AG04449 (cell line): Measurements from ENCODE around the gene TMEM139.
A peak's percentile ranks its signal among the peaks of the same experiment; 100 is the strongest.

Source experiments
- CTCF ChIA-PET: fragments of 350-600 bp; formaldehyde crosslinking; extraction: SDS; loops from one replicate; lab custom pipeline; 2021; ENCODE audit warnings: antibody characterized with exemption; lab: Yijun Ruan, JAX
- POLR2A ChIA-PET: fragments of 400-600, 350-600 bp; formaldehyde crosslinking; extraction: SDS; loops from one replicate; lab custom pipeline; 2020; ENCODE audit warnings: antibody characterized with exemption, inconsistent platforms; lab: Yijun Ruan, JAX
- DNase-seq: peaks from one replicate; pipeline ENCODE4 v3.0.0-alpha.2; 2010; ENCODE audit warnings: low read depth, low spot score
- H3K4me3 ChIP-seq: 2 replicates; pipeline ENCODE4 v1.5.1; 2011; ENCODE audit warnings: low read depth, mild to moderate bottlenecking, control low read depth, low read length
- TF ChIP-seq, protein P1 (sequence below): IDR thresholded peaks from one replicate; pipeline ENCODE4 v1.5.1; 2011; ENCODE audit warnings: mild to moderate bottlenecking, moderate library complexity, low read length, control low read depth, inconsistent platforms; ENCODE audit not compliant: insufficient read depth; ENCODE audit errors: missing control alignments

Gene TMEM139

DNA sequence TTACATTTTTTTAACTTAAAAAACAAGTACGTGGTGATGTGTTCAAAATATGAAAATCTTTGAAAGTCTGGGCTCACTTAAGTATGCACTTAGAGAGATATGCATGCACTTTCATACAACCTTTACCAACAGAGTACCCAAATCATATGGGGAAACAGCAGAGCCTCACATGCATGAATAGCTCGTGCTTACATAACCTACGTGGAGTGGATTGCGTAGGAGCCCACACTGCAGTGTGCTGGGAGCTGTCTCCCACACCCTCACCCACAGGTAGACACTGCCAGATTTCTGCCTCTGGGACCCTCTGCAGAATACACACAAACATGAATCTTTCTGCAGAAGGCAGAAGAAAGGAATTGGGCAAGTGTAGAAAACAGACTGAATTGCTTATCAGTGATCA is 31.7 kb downstream of the TMEM139 start:
- CTCF ChIA-PET = interaction anchor here (1.5 to 2.3 kb wide), 2 partner anchors 10 to 11 kb away, joined by 3 to 11 read pairs; no protein-coding TSS in a partner anchor
- TF ChIP-seq, protein P1, sequence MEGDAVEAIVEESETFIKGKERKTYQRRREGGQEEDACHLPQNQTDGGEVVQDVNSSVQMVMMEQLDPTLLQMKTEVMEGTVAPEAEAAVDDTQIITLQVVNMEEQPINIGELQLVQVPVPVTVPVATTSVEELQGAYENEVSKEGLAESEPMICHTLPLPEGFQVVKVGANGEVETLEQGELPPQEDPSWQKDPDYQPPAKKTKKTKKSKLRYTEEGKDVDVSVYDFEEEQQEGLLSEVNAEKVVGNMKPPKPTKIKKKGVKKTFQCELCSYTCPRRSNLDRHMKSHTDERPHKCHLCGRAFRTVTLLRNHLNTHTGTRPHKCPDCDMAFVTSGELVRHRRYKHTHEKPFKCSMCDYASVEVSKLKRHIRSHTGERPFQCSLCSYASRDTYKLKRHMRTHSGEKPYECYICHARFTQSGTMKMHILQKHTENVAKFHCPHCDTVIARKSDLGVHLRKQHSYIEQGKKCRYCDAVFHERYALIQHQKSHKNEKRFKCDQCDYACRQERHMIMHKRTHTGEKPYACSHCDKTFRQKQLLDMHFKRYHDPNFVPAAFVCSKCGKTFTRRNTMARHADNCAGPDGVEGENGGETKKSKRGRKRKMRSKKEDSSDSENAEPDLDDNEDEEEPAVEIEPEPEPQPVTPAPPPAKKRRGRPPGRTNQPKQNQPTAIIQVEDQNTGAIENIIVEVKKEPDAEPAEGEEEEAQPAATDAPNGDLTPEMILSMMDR = no peak
- no peak overlapping the region for H3K4me3 ChIP-seq
- no peak for DNase-seq
- POLR2A ChIA-PET = no interaction called here

DNA sequence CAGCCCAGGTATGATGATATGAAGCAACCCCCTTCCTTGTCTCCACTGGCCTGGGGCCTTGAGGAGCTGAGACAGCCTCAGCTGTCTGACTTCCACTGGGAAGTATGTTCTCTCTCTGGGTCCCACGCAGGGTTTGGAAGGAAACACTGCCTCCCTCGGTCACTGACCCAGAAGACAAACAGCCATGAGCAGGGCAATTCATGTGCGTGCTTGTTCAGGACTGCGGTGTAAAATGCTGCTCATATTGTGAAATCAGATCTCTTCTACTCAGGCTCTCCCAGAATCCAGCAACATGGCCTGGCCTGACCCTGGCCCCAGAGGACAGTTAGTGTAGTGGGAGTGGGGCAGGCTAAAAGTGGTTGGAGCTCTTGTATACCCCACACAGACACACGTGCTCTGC is 33.9 kb downstream of the TMEM139 start:
- no peak overlapping the region for H3K4me3 ChIP-seq
- DNase-seq = peak; percentile 29
- ChIA-PET CTCF (interaction anchor here (1.0 to 1.5 kb wide), 2 partner anchors 10 to 13 kb away, joined by 3 read pairs; no protein-coding TSS in a partner anchor), POLR2A (no interaction called here)
- TF ChIP-seq, protein P1 = no peak

DNA sequence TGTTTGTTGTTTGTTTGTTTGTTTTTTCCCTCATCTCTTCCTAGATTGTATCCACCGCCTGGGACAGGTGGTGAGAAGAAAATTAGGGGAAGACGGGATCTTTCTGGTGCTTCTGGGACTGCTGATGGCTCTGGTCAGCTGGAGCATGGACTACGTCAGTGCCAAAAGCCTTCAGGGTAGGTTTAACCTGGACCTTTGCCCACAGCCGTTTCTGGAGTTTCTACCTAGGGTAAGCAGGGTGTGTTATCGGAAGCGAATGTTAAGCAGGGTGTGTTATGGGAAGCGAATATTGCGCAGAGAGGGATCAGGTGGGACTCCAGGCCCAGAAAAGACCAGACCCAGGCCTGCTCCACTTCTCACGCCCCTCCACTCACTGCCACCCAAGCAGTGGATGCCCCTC is 35.9 kb downstream of the TMEM139 start:
- DNase-seq = no peak
- ChIA-PET POLR2A (no interaction called here), CTCF (no interaction called here)
- H3K4me3 ChIP-seq = no peak overlapping the region
- TF ChIP-seq, protein P1 = no peak

DNA sequence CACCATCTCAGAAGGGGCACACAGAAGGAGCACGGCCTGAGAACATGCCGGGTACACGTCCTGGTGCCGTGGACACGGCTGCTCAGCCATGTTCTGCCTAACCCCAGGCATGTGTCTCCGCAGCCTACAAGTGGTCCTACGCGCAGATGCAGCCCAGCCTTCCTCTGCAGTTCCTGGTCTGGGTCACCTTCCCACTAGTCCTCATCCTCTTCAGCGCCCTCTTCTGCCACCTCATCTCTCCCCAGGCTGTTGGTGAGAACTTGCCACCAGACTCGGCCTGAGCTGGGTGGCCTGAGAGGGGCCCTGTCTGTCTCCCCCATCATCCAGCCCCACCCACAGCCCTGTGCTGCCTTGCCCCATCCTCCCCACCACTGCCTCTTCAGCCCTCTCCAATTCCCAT is 36.5 kb downstream of the TMEM139 start:
- ChIA-PET CTCF (interaction anchor here (1.0 kb wide), 1 partner anchor 81 kb away, joined by 3 read pairs; no protein-coding TSS in a partner anchor), POLR2A (no interaction called here)
- TF ChIP-seq, protein P1 = no peak
- H3K4me3 ChIP-seq = no peak overlapping the region
- DNase-seq = no peak

DNA sequence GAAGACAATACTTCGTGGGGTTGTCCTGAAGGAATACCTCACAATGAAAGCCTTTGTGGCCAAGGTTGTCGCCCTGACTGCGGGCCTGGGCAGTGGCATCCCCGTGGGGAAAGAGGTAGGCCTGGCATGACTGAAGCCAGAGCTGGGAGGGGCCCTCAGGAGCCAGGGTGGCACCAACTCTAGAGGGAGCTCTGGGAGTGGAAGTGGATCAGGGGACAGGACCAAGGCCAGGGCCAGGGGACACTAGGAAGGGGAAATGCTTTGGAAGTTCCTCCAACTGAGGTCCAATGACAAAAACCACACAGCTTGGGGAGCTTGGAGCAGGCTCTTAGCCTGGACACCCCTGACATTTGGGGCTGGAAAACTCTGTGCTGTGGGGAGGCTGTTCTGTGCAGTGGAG is 37.0 kb downstream of the TMEM139 start:
- ChIA-PET POLR2A (no interaction called here), CTCF (interaction anchor here (1.0 kb wide), 1 partner anchor 81 kb away, joined by 3 read pairs; no protein-coding TSS in a partner anchor)
- no peak overlapping the region for H3K4me3 ChIP-seq
- TF ChIP-seq, protein P1 = no peak
- DNase-seq = no peak

DNA sequence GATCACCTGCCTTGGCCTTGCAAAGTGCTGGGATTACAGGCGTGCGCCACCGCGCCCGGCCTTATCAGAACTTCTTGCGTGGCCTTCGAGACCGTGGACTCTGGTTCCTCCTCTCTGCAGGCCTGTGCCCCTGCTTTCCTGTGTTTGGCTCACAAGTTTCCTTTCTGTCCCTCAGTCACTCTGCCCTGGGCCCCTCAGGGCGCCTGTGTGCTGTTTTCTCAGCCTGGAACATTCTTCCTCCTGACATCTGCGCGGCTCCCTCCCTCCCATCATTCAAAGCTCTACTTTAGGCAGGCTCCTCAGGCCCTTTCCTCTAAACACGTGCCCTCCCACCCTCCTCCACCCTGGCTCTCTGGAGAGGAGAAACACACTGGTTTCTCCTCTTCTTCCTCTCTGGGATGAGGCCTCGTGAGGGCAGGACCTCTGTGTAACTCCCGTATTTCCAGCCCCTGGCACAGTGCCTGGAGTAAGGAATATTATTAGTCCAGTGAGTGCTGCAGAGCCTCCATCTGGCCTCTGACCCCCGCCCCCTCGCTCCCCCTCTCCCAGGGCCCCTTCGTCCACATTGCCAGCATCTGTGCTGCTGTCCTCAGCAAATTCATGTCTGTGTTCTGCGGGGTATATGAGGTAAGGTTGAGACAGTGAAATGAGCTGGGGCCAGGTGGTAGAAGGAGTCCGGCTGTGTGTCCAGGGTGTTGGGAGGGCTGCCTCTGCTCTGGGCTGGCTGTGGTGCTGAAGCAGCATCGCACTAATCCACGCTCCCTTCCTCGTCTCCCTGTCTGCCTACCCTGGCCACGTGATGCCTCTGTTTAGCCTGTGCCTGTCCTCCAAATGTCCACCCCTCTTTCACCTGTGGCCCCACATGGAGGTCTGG is 38.2 kb downstream of the TMEM139 start:
- H3K4me3 ChIP-seq = no peak overlapping the region
- TF ChIP-seq, protein P1 = no peak
- CTCF ChIA-PET = interaction anchor here (1.0 kb wide), 1 partner anchor 18 kb away, joined by 3 read pairs; no protein-coding TSS in a partner anchor
- no peak for DNase-seq
- POLR2A ChIA-PET = no interaction called here
